GM18505 (cell line): ENCODE measurements around the gene RBM20.

Experiments used
- ATAC-seq: cut with Tn5 transposase; IDR thresholded peaks from one replicate; pipeline ENCODE4 v1.9.1; 2021; ENCODE audit not compliant: unreplicated experiment
- POLR2A ChIP-seq: IDR thresholded peaks from 4 replicates; pipeline ENCODE4 v1.6.1; 2011; ENCODE audit warnings: borderline replicate concordance; ENCODE audit not compliant: insufficient read depth, insufficient read length; ENCODE audit errors: extremely low read depth

Gene RBM20

GRCh38 chr10:110872145-110872983, 228.2 kb downstream of the RBM20 start:
- ATAC-seq, result peak; percentile 44
- peak; percentile 37 for TF ChIP-seq POLR2A

DNA sequence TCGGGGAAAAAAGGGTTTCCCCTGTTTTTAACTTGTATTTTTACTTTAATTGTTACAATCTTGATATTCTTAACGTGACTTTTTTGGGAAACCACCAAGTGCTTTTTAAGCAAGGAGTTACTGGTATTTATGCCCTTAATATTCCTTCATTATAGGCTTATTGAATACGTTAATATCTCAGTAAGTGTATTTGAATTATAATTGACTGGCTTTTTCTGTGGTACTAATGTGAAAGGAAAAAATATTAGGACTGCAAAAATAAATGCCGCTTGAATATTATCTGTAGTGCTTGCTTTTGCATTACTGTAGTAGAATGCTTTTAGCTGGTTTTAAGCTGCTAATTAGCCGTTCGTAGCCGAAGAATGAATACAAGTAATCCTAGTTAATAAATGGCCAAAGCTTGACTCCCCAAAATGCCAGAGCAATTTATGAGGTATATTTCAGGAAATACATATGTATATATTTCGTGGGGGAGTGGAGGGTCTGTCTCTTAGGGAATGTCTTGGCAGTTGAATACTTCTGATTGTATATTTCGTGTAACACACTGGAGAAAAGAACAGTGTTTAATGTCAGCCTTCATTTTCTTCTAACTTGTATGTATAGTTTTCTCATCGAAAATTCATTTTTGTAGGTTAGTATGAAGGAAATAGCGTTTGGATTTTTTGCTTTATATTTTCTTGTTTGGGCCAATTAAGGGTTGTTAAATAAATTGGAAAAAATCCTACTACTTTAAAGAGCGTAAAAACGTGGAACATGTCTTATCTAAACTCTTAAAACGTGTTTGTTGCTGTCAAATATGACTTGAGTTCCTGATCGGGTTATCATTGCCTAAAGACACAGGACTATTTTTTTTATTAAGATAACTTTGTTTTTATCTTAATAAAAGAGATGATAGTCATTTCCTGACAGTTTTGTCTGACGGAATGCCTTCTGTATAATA, 229.1 kb downstream of the RBM20 start:
- no peak for TF ChIP-seq POLR2A
- no peak for ATAC-seq

- TF ChIP-seq POLR2A, result no peak
Measured at GRCh38 chr10:110873951-110874350, 229.8 kb downstream of the RBM20 start.

GRCh38 chr10:110876000-110876399, 231.9 kb downstream of the RBM20 start:
- no peak for ATAC-seq
- TF ChIP-seq POLR2A, result no peak

More at GRCh38 chr10:110873951-110874350, 229.8 kb downstream of the RBM20 start:
- no peak for ATAC-seq

- no peak for TF ChIP-seq POLR2A
- no peak for ATAC-seq
Measured at GRCh38 chr10:110876788-110877187, 232.7 kb downstream of the RBM20 start.

DNA sequence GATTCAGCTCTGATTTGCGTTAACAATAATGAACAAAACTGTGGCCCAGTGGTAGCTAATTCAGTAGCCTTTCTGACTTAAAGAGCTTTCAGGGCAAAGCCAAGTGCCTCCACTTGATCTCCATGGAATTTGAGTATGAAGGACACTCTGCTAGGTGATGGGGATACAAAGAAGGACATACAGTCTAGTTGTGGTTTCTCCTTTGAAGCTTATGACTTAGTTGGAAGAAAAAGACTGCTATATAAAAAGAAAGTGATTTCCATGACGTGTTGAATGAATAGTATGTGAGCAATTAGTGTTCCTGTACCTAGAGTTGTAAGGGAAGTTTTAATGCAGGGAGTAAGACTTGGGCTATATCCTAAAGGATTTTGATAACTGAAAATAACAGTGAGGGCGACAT, 235.9 kb downstream of the RBM20 start:
- ATAC-seq, result no peak
- peak; percentile 22 for TF ChIP-seq POLR2A

DNA sequence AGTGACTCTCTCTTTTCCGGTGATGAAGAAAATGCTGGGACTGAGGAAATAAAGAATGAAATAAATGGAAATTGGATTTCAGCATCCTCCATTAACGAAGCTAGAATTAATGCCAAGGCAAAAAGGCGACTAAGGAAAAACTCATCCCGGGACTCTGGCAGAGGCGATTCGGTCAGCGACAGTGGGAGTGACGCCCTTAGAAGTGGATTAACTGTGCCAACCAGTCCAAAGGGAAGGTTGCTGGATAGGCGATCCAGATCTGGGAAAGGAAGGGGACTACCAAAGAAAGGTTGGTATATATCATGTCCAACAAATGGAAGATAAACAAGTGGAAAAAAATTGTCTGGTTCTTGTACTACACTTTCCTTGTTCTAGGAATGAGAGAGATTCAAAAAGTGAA, 237.1 kb downstream of the RBM20 start:
- ATAC-seq, result no peak
- TF ChIP-seq POLR2A, result no peak

- no peak for TF ChIP-seq POLR2A
- no peak for ATAC-seq
Measured at GRCh38 chr10:110881905-110882304, 237.8 kb downstream of the RBM20 start.

GRCh38 chr10:110883924-110884323, 239.8 kb downstream of the RBM20 start:
- no peak for ATAC-seq

DNA sequence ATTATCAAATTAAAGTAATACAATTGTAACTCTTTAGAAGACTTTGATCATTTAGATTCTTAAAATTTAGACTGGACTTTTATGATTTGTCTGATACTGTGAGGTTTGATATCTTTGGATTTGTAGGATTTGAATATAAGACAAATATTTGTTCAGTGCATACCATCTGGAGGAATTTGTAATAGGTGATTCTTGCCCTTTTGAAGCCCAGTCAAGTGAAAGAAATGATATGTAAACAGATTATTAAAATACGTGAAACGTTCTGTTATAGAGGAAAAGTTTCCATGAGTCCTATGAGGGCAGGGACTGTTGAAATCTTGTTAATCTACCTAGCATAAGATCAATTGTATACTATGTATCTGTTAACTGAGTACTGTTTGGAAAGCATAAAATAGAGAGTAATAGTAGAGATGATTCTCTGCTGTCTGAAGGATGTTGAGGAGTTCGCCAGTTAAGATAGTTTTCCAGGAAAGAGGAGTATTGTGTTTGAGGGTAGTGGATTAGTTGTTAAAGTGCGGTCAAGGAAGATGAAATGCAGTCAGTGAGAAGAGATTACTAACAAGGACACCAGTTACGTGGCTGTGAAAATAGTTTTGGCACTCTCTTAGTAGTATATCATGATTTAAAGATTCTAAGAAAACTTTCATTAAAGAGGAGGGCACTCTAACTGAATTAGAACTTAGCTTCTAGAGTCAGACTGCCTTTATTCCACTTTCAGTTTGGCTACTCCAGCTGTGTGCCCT, 242.0 kb downstream of the RBM20 start:
- ATAC-seq, result no peak
- TF ChIP-seq POLR2A, result no peak

More at GRCh38 chr10:110883924-110884323, 239.8 kb downstream of the RBM20 start:
- no peak for TF ChIP-seq POLR2A

- TF ChIP-seq POLR2A, result no peak
- ATAC-seq, result no peak
Measured at GRCh38 chr10:110887560-110887959, 243.4 kb downstream of the RBM20 start.
